ENCODE data around the gene CD33. TPM values are rescaled to one million over a fixed set of nuclear protein-coding genes. Genes with fewer than 3 reads are reported as not detected.

CD33 gene
- polyA plus RNA-seq, 1 experiment = not detected

DNA sequence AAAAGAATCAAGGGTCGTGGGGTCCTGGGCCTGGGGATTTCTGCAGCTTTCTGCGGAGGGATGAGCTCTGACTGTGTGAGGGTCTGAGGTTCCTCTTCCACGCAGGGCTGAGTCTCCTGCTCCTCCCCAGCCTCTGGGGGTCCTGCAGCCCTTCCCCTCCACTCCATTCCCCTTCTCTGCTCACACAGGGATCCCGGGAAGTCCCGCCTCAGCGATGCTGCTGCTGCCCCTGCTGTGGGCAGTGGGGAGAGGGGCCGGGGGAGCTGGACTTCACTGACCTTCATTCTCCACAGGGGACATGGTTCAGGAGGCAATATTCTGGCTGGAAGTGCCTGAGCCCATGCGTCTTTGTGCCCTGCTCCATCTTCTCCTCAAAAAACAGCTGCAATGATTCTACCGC, 26.2 kb upstream of the CD33 start:
- Histone ChIP-seq H3K27me3 (ENCODE audit: control insufficient read depth, insufficient read depth, low read length) (no peaks in the 10 kb centered on the region), H3K9me3 (ENCODE audit: control insufficient read depth, insufficient read depth, low read length) (peaks cover 12% of the 10 kb centered on the region; the same call in 1 of the 2 replicates), H3K4me3 (ENCODE audit: low read depth, low read length) (no peak overlapping the region), H3K27ac (ENCODE audit: low read depth, low read length) (no peak overlapping the region)
- POLR2A ChIA-PET = no interaction called here
- CTCF ChIA-PET = no interaction called here
- DNase-seq (ENCODE audit: low read depth, low spot score) = no peak
- TF ChIP-seq, protein P1, sequence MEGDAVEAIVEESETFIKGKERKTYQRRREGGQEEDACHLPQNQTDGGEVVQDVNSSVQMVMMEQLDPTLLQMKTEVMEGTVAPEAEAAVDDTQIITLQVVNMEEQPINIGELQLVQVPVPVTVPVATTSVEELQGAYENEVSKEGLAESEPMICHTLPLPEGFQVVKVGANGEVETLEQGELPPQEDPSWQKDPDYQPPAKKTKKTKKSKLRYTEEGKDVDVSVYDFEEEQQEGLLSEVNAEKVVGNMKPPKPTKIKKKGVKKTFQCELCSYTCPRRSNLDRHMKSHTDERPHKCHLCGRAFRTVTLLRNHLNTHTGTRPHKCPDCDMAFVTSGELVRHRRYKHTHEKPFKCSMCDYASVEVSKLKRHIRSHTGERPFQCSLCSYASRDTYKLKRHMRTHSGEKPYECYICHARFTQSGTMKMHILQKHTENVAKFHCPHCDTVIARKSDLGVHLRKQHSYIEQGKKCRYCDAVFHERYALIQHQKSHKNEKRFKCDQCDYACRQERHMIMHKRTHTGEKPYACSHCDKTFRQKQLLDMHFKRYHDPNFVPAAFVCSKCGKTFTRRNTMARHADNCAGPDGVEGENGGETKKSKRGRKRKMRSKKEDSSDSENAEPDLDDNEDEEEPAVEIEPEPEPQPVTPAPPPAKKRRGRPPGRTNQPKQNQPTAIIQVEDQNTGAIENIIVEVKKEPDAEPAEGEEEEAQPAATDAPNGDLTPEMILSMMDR (IDR thresholded peaks at IDR 0.05; ENCODE audit: low read depth, low read length) = no peak

DNA sequence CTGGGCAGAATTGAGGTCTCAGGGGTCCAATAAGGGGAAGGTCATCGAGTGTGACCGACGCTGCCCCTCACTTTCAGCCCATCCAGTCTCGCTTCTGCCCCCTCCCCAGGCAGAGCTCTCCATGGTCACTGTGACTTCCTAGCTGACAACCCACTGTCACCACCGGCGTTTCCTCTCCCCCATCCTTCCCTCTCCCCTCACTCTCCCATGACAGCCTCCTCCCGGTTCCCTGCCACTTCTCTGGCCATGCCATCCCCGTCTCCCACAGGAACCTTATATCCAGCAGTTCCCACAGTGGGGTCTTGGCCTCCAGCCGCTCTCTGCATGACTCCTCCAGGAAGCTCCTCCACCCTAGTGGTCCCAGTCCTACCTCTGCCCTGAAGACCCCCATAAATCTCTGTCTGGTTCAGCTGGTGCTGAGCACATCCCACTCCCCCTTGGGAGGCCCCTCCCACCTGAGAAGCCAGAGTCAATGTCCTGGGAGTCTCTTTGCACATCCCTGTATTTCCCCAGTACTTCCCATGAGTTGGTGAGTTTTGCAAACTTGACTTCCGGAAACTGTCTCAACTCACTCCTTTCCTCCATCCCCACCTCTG, 24.7 kb upstream of the CD33 start:
- no peak for DNase-seq (ENCODE audit: low read depth, low spot score)
- H3K9me3 ChIP-seq (ENCODE audit: control insufficient read depth, insufficient read depth, low read length) = peaks cover 12% of the 10 kb centered on the region; the same call in 1 of the 2 replicates
- CTCF ChIA-PET = no interaction called here
- TF ChIP-seq, protein P1 (IDR thresholded peaks at IDR 0.05; ENCODE audit: low read depth, low read length) = no peak
- H3K27me3 ChIP-seq (ENCODE audit: control insufficient read depth, insufficient read depth, low read length) = no peaks in the 10 kb centered on the region
- H3K4me3 ChIP-seq (ENCODE audit: low read depth, low read length) = no peak overlapping the region
- H3K27ac ChIP-seq (ENCODE audit: low read depth, low read length) = no peak overlapping the region
- POLR2A ChIA-PET = no interaction called here

DNA sequence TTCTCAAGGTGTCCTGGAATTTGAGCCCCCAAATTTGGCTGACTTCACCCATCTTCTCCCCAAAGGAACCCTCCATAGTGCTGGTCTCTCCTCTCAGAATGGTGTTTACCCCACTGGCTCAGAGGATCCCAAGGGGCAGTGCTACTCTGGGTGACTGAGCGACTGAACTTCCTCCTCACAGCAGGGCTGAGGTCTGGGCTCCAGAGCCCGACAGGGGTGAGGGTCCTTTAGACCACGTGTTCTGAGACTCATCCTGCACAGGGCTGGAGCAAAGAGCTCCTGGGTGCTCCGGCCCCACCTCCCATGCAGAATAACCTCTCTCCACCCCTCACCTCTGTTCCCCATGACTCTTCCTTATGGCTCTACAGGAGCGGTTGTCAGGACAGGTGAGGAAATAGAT, 23.2 kb upstream of the CD33 start:
- ChIA-PET CTCF (no interaction called here), POLR2A (no interaction called here)
- H3K27ac ChIP-seq (ENCODE audit: low read depth, low read length) = no peak overlapping the region
- no peak for DNase-seq (ENCODE audit: low read depth, low spot score)
- peaks cover 8% of the 10 kb centered on the region; the same call in 1 of the 2 replicates for H3K9me3 ChIP-seq (ENCODE audit: control insufficient read depth, insufficient read depth, low read length)
- no peaks in the 10 kb centered on the region for H3K27me3 ChIP-seq (ENCODE audit: control insufficient read depth, insufficient read depth, low read length)
- no peak overlapping the region for H3K4me3 ChIP-seq (ENCODE audit: low read depth, low read length)
- TF ChIP-seq, protein P1 (IDR thresholded peaks at IDR 0.05; ENCODE audit: low read depth, low read length) = no peak

DNA sequence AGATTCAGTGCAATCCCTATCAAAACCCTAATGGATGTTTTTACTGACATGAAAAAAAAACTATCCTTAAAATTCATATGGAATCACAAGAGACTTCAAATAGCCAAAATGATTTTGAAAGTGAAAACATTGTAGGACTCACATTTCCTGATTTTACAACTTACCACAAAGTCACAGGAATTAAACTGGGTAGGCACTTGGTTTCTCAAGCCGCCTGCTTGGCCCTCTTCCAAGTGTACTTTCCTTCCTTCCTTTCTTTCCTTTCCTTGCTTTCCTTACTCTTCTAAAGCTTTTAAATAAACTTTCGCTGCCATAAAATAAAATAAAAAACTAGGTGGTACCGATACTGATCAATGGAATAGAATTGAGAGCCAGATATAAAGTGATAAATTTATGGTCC, 21.0 kb upstream of the CD33 start:
- no peak for DNase-seq (ENCODE audit: low read depth, low spot score)
- no peak overlapping the region for H3K27ac ChIP-seq (ENCODE audit: low read depth, low read length)
- ChIA-PET POLR2A (no interaction called here), CTCF (no interaction called here)
- peaks cover 4% of the 10 kb centered on the region; the same call in 1 of the 2 replicates for H3K9me3 ChIP-seq (ENCODE audit: control insufficient read depth, insufficient read depth, low read length)
- H3K27me3 ChIP-seq (ENCODE audit: control insufficient read depth, insufficient read depth, low read length) = no peaks in the 10 kb centered on the region
- TF ChIP-seq, protein P1 (IDR thresholded peaks at IDR 0.05; ENCODE audit: low read depth, low read length) = no peak
- H3K4me3 ChIP-seq (ENCODE audit: low read depth, low read length) = no peak overlapping the region

DNA sequence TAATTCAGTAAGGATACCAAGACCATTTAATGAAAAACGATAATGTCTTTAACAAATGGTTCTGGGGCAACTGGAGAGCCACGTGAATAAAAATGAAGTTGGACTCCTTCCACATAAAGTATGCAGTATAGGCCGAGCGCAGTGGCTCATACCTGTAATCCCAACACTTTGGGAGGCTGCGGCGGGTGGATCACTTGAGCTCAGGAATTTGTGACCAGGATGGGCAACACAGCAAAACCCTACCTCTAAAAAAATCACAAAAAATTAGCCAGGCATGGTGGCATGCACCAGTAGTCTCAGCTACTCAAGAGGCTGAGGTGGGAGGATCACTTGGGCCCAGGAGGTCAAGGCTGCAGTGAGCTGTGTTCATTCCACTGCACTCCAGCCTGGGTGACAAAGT, 20.6 kb upstream of the CD33 start:
- no peak overlapping the region for H3K27ac ChIP-seq (ENCODE audit: low read depth, low read length)
- peaks cover 4% of the 10 kb centered on the region; the same call in 1 of the 2 replicates for H3K9me3 ChIP-seq (ENCODE audit: control insufficient read depth, insufficient read depth, low read length)
- H3K4me3 ChIP-seq (ENCODE audit: low read depth, low read length) = no peak overlapping the region
- no peak for DNase-seq (ENCODE audit: low read depth, low spot score)
- no peaks in the 10 kb centered on the region for H3K27me3 ChIP-seq (ENCODE audit: control insufficient read depth, insufficient read depth, low read length)
- TF ChIP-seq, protein P1 (IDR thresholded peaks at IDR 0.05; ENCODE audit: low read depth, low read length) = no peak
- POLR2A ChIA-PET = no interaction called here
- CTCF ChIA-PET = no interaction called here

Data from AG04450 (cell line).